Skeletal muscle tissue (tissue), 2 donors: ENCODE results near the gene ADM. TPM values are rescaled to one million over a fixed set of nuclear protein-coding genes. Genes with fewer than 3 reads are reported as not detected.

Experiments used
- small RNA-seq: library from RNA; depleted of rRNA; stranded (forward); fragments of <200 nt; gene quantifications from one replicate; pipeline ENCODE3, GENCODE V24; 2014
- total RNA-seq: library from RNA; depleted of rRNA; stranded (reverse); fragments of >200 nt; gene quantifications from one replicate; pipeline ENCODE4 v1.2.3, GENCODE V29; 2014

The ADM gene
- total RNA-seq, 1 donor from 2014 or later: 28.2 TPM

Small RNA genes lying within 50 kb of the gene (small RNA-seq; reads per million reads assigned to genes)
- not detected for gene AC080023.2

Other genes with a start within 250 kb of the ADM start
- 34.4 TPM for gene SBF2, start 10.9 kb upstream of the ADM start, total RNA-seq
- 3.1 TPM for gene AMPD3, start 150.2 kb downstream of the ADM start, total RNA-seq
- gene RNF141, start 236.1 kb downstream of the ADM start, total RNA-seq: 20.4 TPM